Tibial nerve (tissue), 4 donors: ENCODE data around the gene OR4P4. TPM values are rescaled to one million over a fixed set of nuclear protein-coding genes. Genes with fewer than 3 reads are reported as not detected.

Experiments used
- DNase-seq, 2 donors: peaks; one replicate each; pipeline ENCODE4 v3.0.0-alpha.2; 2019; ENCODE audit warnings: low spot score in 2 of 2
- H3K27ac ChIP-seq, 4 donors: fragments of 200-600 bp; sonication (generic) in 3 of 4; one replicate each; pipeline ENCODE4 v1.5.1; 2017 to 2019; ENCODE audit warnings: mild to moderate bottlenecking in 1 of 4
- H3K27me3 ChIP-seq, 2 donors: fragments of 200-600 bp; sonication (generic) in 1 of 2; one replicate each; pipeline versions ENCODE4 v1.5.1 to v1.6.0; 2017 to 2019
- H3K36me3 ChIP-seq, 3 donors: fragments of 200-600 bp; sonication (generic); one replicate each; pipeline ENCODE4 v1.5.1; 2018 to 2019
- H3K4me1 ChIP-seq, 4 donors: fragments of 200-600 bp; sonication (generic) in 3 of 4; one replicate each; pipeline ENCODE4 v1.5.1; 2017 to 2019
- H3K4me3 ChIP-seq, 4 donors: fragments of 200-600 bp; sonication (generic) in 3 of 4; one replicate each; pipeline ENCODE4 v1.5.1; 2017 to 2019; ENCODE audit warnings: mild to moderate bottlenecking in 1 of 4, moderate library complexity in 1 of 4
- H3K9me3 ChIP-seq, 4 donors: fragments of 200-600 bp; sonication (generic) in 3 of 4; one replicate each; pipeline ENCODE4 v1.5.1; 2017 to 2019
- CTCF ChIP-seq, 5 experiments: fragments of 200-600 bp in 3 of 5; fragments of 450-650 bp in 2 of 5; sonication (generic) in 3 of 5; IDR thresholded peaks; one replicate each; pipeline ENCODE4 v1.5.1; 2016 to 2019; ENCODE audit warnings: antibody characterized with exemption in 5 of 5, mild to moderate bottlenecking in 3 of 5, moderate library complexity in 2 of 5
- EP300 ChIP-seq, 2 donors: sonication (generic); formaldehyde crosslinking; IDR thresholded peaks; one replicate each; pipeline ENCODE4 v1.6.1; 2017; ENCODE audit warnings: antibody characterized with exemption in 2 of 2, mild to moderate bottlenecking in 1 of 2
- POLR2A ChIP-seq, 2 donors: fragments of 450-650 bp; IDR thresholded peaks; one replicate each; pipeline ENCODE4 v1.6.1; 2017; ENCODE audit warnings: antibody characterized with exemption in 2 of 2, mild to moderate bottlenecking in 2 of 2, moderate library complexity in 2 of 2
- WGBS, 2 donors: methylation state at CpG; one replicate each; pipeline ENCODE4 v1.1.5; 2018; 5-methylcytosine and 5-hydroxymethylcytosine counted together
- total RNA-seq, 4 donors: library from RNA; depleted of rRNA; stranded (reverse); fragments of >200 nt; gene quantifications; one replicate each; pipeline ENCODE4 v1.1.0, GENCODE V29; 2016

OR4P4 gene
- total RNA-seq, 4 donors from 2014 or later = not detected

GRCh38 chr11:55655096-55655495 lies 20.2 kb downstream of the OR4P4 start:
- Histone ChIP-seq H3K27me3 (no peaks in the 10 kb centered on the region), H3K9me3 (no peaks in the 10 kb centered on the region), H3K4me1 (no peaks in the 10 kb centered on the region), H3K4me3 (no peak overlapping the region), H3K36me3 (no peaks in the 10 kb centered on the region), H3K27ac (no peak overlapping the region)
- DNase-seq = no peak
- no peak for TF ChIP-seq EP300 (IDR thresholded peaks at IDR 0.05)

DNA sequence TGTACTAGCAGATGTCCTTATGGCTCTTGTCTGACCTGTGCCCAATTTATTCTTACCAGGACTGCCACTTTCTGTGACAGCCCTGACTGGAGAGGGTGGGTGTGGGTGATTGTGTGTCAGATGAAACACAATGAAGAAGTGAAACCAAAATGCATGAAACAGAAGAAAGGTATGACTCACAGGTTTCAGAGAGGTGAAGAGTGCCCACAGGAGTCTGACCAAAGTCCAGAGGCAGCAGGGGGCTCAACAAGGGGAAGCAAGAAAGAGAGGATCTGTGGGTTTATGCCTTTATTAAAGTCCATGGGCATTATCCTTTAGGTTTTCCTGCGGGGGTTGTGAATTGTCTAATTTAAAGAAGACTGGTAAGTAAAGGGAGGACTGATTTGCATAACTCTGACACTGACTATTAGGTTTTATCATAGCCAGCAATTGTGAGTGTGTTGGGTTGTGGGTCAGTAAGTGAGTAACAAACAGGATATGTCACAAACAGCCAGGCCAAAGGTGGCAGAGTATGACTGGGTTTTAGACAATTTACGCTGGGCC lies 23.2 kb downstream of the OR4P4 start:
- Histone ChIP-seq H3K4me1 (no peaks in the 10 kb centered on the region), H3K4me3 (no peak overlapping the region), H3K9me3 (no peaks in the 10 kb centered on the region), H3K36me3 (no peaks in the 10 kb centered on the region), H3K27me3 (no peaks in the 10 kb centered on the region), H3K27ac (no peak overlapping the region)
- WGBS, 2 donors = 84 to 85% methylated on average over 2 of the region's 2 CpGs
- TF ChIP-seq EP300 (IDR thresholded peaks at IDR 0.05) = no peak
- TF ChIP-seq POLR2A (IDR thresholded peaks at IDR 0.05) = no peak
- no peak for TF ChIP-seq CTCF (IDR thresholded peaks at IDR 0.05)
- DNase-seq = no peak

DNA sequence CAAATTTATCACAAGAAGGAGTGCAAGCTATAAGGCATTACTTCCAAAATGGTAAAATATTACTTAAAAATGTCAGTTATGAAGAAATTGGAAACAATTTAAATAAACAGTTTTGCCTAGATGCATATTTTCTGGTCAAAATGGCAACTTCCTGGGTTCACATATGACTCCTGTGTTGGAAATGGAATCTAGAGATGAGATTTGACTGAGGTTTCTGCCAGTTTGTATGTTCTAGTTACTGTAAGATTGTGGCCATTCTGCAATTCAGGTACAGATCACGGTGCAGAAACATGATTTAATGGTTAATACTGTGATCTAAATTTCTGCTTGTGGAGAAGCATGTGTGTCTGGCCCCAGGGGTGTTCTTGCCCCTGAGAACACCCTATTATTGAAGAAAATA lies 23.7 kb downstream of the OR4P4 start:
- no peak for DNase-seq
- H3K27me3 ChIP-seq = no peaks in the 10 kb centered on the region
- TF ChIP-seq EP300 (IDR thresholded peaks at IDR 0.05) (no peak), CTCF (IDR thresholded peaks at IDR 0.05) (no peak), POLR2A (IDR thresholded peaks at IDR 0.05) (no peak)
- no peak overlapping the region for H3K4me3 ChIP-seq
- WGBS, 2 donors = 38 to 46% methylated on average over 1 of the region's 1 CpG
- H3K27ac ChIP-seq = no peak overlapping the region
- H3K9me3 ChIP-seq = no peaks in the 10 kb centered on the region
- H3K36me3 ChIP-seq = no peaks in the 10 kb centered on the region
- H3K4me1 ChIP-seq = no peaks in the 10 kb centered on the region

- H3K4me1 ChIP-seq = no peaks in the 10 kb centered on the region
- no peak for DNase-seq
- no peaks in the 10 kb centered on the region for H3K9me3 ChIP-seq
- no peaks in the 10 kb centered on the region for H3K36me3 ChIP-seq
- no peaks in the 10 kb centered on the region for H3K27me3 ChIP-seq
- H3K4me3 ChIP-seq = no peak within 1 kb of the TSS
- WGBS, 2 donors = 80 to 96% methylated on average over 1 of the region's 1 CpG
- no peak for TF ChIP-seq EP300 (IDR thresholded peaks at IDR 0.05)
- no peak for TF ChIP-seq POLR2A (IDR thresholded peaks at IDR 0.05)
- TF ChIP-seq CTCF (IDR thresholded peaks at IDR 0.05) = no peak
- no peak within 1 kb of the TSS for H3K27ac ChIP-seq
Measured at GRCh38 chr11:55661901-55662300, 27.0 kb downstream of the OR4P4 start, which contains the start of gene OR4C6. OR4C6 (plus strand) TSS chr11:55662201; CDS start chr11:55665167, 2,966 bp downstream.

DNA sequence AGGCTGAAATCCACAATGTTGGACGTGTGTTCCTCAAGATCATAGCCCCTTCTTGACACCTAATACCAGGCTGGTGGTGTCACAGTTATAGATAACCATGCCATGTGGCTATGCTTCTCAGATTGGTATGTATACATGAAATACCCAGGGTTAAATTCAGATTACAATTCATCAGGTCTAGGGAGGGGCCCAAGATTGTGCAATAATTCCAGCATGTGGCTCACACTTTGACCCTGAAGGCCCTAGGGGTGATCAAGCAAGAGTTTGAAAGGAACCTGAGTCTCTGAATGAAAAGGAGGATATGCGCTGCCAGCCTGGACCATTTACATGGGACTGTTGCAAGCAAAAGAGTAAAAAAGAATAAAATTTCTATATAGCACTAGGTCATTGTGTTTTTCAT lies 34.5 kb downstream of the OR4P4 start:
- H3K4me3 ChIP-seq = no peak overlapping the region
- no peaks in the 10 kb centered on the region for H3K4me1 ChIP-seq
- no peaks in the 10 kb centered on the region for H3K36me3 ChIP-seq
- H3K27me3 ChIP-seq = no peaks in the 10 kb centered on the region
- TF ChIP-seq CTCF (IDR thresholded peaks at IDR 0.05) (no peak), EP300 (IDR thresholded peaks at IDR 0.05) (no peak), POLR2A (IDR thresholded peaks at IDR 0.05) (no peak)
- no peak overlapping the region for H3K27ac ChIP-seq
- H3K9me3 ChIP-seq = no peaks in the 10 kb centered on the region
- DNase-seq = no peak
- 47% methylated on average over 2 of the region's 2 CpGs for WGBS, 2 donors

GRCh38 chr11:55673860-55674259 lies 38.9 kb downstream of the OR4P4 start:
- no peaks in the 10 kb centered on the region for H3K27me3 ChIP-seq
- no peaks in the 10 kb centered on the region for H3K9me3 ChIP-seq
- H3K4me3 ChIP-seq = no peak overlapping the region
- H3K36me3 ChIP-seq = no peaks in the 10 kb centered on the region
- DNase-seq = no peak
- no peaks in the 10 kb centered on the region for H3K4me1 ChIP-seq
- TF ChIP-seq CTCF (IDR thresholded peaks at IDR 0.05) (no peak), POLR2A (IDR thresholded peaks at IDR 0.05) (no peak), EP300 (IDR thresholded peaks at IDR 0.05) (no peak)
- 54 to 65% methylated on average over 5 of the region's 5 CpGs for WGBS, 2 donors
- no peak overlapping the region for H3K27ac ChIP-seq
